NCI-H345 (cell line): Measurements from ENCODE around the gene GOLGA6B.
"Not testable (repeated sequence)": the region's sequence is repeated elsewhere in the genome, so short reads cannot be mapped to it uniquely, and the experiment has no call there.

ENCODE experiments used
- DNase-seq: peaks from one replicate; lab custom pipeline; 2025; lab: John Stamatoyannopoulos, UW

The GOLGA6B gene

GRCh38 chr15:72663931-72664330 is 9.4 kb downstream of the GOLGA6B start:
- DNase-seq: not testable (repeated sequence)

- DNase-seq: not testable (repeated sequence)
Observed at GRCh38 chr15:72665706-72666105, 11.2 kb downstream of the GOLGA6B start.

GRCh38 chr15:72669803-72670202 is 15.3 kb downstream of the GOLGA6B start:
- DNase-seq: not testable (repeated sequence)

GRCh38 chr15:72670656-72671352 is 16.3 kb downstream of the GOLGA6B start:
- not testable (repeated sequence) for DNase-seq

GRCh38 chr15:72671525-72671924 is 17.0 kb downstream of the GOLGA6B start:
- DNase-seq: no peak

- DNase-seq: no peak
Observed at GRCh38 chr15:72676838-72677237, 22.3 kb downstream of the GOLGA6B start.

GRCh38 chr15:72680931-72681330 is 26.4 kb downstream of the GOLGA6B start:
- DNase-seq: no peak

- DNase-seq: no peak
Observed at GRCh38 chr15:72682772-72683171, 28.3 kb downstream of the GOLGA6B start.

- no peak for DNase-seq
Observed at GRCh38 chr15:72685301-72685924, 30.9 kb downstream of the GOLGA6B start.

GRCh38 chr15:72685925-72686794 is 31.7 kb downstream of the GOLGA6B start, which contains the start of the genes BBS4 and HIGD2B:
TSS of gene BBS4 (plus strand) at chr15:72686207. CDS start at chr15:72686228, 21 bp downstream.
TSS of gene HIGD2B (minus strand) at chr15:72686182. CDS start at chr15:72676374, 9,808 bp downstream.
- DNase-seq: no peak

- no peak for DNase-seq
Observed at GRCh38 chr15:72688697-72689096, 34.2 kb downstream of the GOLGA6B start.

- no peak for DNase-seq
Observed at GRCh38 chr15:72690938-72691337, 36.4 kb downstream of the GOLGA6B start.

- no peak for DNase-seq
Observed at GRCh38 chr15:72698938-72699337, 44.4 kb downstream of the GOLGA6B start.

GRCh38 chr15:72700076-72700475 is 45.6 kb downstream of the GOLGA6B start:
- DNase-seq: no peak

GRCh38 chr15:72706266-72706665 is 51.8 kb downstream of the GOLGA6B start:
- no peak for DNase-seq

- DNase-seq: not testable (repeated sequence)
Observed at GRCh38 chr15:72708551-72709303, 54.2 kb downstream of the GOLGA6B start.
